GM12864 (cell line): ENCODE results near the gene DNAH5.

Experiments used
- DNase-seq: peaks from one replicate; pipeline ENCODE4 v3.0.0-alpha.2; 2011; ENCODE audit warnings: low read depth
- H3K4me3 ChIP-seq: 2 replicates; pipeline ENCODE4 v1.5.1; 2011; ENCODE audit warnings: mild to moderate bottlenecking, low read depth, low read length, control low read depth
- CTCF ChIP-seq: IDR thresholded peaks from 2 replicates; pipeline ENCODE4 v1.5.1; 2011; ENCODE audit warnings: low read depth, mild to moderate bottlenecking, moderate library complexity, low read length, control low read depth, inconsistent platforms; ENCODE audit errors: missing control alignments

DNAH5 gene

GRCh38 chr5:13704396-13704795, 240.1 kb downstream of the DNAH5 start:
- no peak for TF ChIP-seq CTCF
- H3K4me3 ChIP-seq = no peak overlapping the region
- DNase-seq = no peak

GRCh38 chr5:13700626-13701025, 243.9 kb downstream of the DNAH5 start:
- no peak for DNase-seq
- TF ChIP-seq CTCF = no peak
- H3K4me3 ChIP-seq = no peak overlapping the region

- H3K4me3 ChIP-seq = no peak overlapping the region
- DNase-seq = no peak
- no peak for TF ChIP-seq CTCF
These were observed 245.6 kb downstream of the DNAH5 start for GRCh38 chr5:13698885-13699284.

GRCh38 chr5:13695076-13695712, 249.3 kb downstream of the DNAH5 start:
- no peak overlapping the region for H3K4me3 ChIP-seq
- no peak for DNase-seq
- no peak for TF ChIP-seq CTCF

- no peak for TF ChIP-seq CTCF
- H3K4me3 ChIP-seq = no peak overlapping the region
- no peak for DNase-seq
These were observed 252.3 kb downstream of the DNAH5 start for GRCh38 chr5:13692172-13692571.

- H3K4me3 ChIP-seq = no peak overlapping the region
- TF ChIP-seq CTCF = no peak
- DNase-seq = no peak
These were observed 268.0 kb downstream of the DNAH5 start for GRCh38 chr5:13676531-13676930.

- TF ChIP-seq CTCF = no peak
- DNase-seq = no peak
- no peak overlapping the region for H3K4me3 ChIP-seq
These were observed 270.1 kb downstream of the DNAH5 start for GRCh38 chr5:13674391-13674790.
